COR-L47 (cell line): ENCODE measurements around the gene RPL22L1.
"Not testable (repeated sequence)": the region's sequence is repeated elsewhere in the genome, so short reads cannot be mapped to it uniquely, and the experiment has no call there.

Source experiments
- DNase-seq: peaks from one replicate; lab custom pipeline; 2025; lab: John Stamatoyannopoulos, UW

Gene RPL22L1

DNA sequence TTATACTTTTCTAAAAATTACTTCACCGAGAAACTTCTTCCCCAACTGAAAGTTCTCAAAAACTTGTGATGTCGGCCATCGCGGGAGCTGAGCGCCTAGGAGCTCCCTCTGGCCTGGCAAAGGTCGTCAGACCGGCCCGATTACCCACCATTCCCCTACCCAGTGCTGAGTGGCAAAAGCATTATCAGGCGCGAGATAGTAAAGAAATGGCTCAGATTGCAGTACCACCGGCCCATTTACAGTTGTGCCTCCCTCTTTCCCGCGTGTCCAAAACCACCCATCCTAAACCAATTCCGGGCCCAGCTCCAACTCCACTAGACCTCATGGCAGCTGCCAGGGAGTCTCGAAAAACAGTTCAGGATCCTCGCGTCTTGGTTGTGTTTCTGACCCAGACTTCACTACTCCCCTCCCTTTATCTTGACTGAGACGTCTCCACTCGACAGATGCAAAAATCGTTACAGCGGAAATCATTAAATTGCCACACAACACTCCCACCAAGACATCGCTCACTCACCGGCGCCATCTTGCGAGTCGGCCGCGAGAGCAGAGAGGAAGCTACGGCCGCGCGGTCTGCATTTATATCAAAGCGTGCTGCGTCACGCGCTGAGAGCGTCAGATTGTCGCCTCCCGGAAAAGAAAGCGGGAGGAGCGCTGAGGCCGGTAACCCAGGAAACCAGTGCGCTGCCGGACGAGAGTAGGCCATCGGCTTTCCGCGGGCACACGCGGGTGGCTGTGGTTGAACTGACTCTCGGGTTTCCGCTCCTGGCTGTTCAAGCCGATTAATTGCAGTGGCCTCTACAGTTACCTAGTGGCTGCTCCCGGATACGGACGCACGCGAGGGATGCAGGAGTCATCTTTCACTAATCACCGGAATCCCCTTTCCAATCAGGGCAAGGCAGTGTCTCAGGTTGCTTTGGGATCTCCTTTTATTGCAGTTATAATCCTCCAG is at the start of gene RPL22L1:
RPL22L1 (minus strand) TSS at position 551 of the 949 bp plus-strand sequence; CDS start at position 523, 28 bp downstream.
- DNase-seq: no peak

DNA sequence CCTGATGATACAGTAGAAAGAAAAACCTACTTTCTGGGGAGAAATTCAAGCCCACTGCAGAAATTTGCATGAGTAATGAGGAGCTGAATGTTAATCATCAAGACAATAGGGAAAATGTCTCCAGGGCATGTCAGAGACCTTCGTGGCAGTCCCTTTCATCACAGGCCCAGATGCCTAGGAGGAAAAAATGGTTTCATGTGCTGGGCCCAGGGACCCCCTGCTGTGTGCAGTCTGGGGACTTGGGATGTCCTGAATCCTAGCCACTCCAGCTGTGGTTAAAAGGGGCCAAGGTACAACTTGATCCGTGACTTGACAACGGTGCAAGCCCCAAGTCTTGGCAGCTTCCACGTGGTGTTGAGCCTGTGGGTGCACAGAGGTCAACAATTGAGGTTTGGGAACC is 48.7 kb upstream of the RPL22L1 start:
- no peak for DNase-seq

DNA sequence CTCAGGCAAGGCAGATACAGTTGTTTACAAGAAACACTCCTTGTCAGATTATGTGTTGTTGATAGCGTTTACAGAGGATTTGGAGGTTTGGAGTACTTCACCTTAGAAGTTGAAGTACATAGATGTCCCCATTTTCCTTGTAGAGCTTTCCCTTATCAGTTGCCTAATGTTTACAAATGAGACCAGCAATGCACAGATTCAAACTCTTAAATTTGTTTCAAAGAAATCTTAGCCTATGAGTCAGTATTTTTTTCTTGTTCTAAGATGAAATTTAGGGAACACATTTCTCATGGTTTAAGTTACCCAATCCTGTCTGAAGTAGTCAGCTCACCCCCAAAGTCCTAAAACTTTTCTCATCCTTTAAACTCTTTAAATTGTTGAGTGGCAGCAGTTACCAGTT is 44.7 kb upstream of the RPL22L1 start:
- no peak for DNase-seq

DNA sequence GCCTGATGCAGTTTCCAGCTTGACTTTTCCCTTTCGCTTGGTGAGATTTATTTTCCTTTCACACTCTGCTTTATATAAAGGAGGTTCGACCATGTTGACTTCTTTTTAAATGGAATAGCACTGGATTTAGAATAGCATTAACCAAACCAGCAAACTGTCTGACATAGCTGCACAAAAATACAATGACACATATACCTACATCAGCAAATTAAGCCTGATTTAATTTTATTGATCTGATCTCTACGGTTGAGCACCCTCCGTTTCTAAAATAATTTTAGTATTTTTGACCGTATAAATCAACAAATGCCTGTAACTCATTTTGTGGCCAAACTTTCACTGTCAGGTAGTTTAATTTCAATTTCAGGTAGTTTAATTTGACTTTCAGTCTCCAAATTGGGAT is 44.2 kb upstream of the RPL22L1 start:
- DNase-seq: no peak

GRCh38 chr3:170911051-170911450 is 41.1 kb upstream of the RPL22L1 start:
- no peak for DNase-seq

GRCh38 chr3:170910542-170910941 is 40.5 kb upstream of the RPL22L1 start:
- DNase-seq: no peak

DNA sequence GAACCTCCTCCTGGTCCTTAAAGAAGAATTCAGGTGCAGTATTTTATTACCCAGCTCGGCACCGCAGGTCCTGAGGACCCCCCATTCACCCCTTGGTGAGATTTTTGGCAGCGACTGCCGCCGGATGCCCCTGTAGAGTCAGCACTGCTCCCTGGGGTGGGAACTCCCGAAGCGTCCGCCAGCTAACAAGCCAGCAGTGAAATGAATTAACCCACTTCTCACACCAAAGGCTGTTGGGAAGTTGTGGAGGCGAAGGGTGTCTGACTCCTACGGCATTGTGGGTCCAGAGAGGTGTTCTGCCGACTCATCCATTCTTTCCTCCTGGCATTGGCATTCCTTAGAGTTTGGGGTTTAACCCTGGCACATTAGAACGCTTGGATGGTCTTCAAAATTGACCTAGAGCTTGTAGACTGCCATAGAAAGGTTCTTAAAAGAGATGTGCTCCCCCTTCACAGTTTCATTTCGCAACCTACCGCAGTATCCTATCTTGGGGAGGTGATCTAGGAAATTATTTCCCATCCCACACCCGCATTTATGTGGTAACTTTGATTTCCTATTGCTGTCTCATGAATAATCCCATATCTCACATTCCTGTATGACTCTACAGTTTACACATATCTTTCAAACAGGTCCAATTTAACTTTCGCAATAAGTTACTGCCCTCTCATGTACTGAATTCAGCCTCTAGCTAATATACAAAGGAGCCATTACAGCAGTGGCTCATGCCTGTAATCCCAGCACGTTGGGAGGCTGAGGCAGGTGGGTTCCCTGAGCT is 39.3 kb upstream of the RPL22L1 start:
- no peak for DNase-seq

DNA sequence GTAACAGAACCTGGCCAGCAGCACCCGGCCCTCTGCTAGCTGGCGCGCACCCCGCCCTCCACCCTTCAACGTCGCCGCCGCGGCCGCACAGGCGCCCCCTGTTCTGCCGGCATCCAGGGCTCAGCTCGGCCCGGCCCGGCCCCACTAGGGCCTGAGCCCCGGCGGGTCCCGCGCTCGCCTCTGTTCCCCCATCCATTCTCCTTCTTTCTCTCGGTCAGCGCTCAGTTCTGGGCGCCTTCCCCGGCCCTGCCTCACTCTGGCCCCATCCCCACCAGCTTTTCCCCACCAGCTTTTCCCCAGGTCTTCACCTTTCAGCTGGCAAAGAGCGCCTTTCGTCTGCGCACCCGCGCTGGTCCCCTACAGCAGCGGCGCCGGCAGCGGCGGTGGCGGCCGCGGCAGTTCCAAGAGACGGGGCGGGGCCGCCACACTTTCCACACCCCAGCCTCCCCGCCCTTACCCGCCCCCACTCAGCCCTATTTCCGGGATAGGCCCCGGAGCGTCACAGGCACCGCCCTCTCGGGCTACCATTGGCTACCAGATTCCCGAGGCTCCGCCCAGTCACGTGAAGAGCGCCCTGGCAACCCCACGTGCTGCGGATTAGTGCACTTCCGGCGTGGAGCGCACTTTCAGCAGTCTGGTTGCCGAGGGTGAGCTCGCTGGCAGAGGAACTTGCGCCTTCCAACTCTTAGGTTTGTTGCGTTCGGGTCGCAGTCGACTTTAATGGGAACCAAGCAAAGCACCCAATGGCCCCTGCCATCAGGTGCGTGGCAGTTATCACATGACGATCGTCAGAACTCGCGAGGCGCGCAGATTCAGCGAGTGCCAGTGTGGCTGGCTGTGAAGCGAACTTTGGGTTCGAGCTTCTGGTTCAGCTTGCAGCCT is 38.5 kb upstream of the RPL22L1 start, which contains the start of gene EIF5A2:
EIF5A2 (minus strand) TSS at position 403 of the 882 bp plus-strand sequence. CDS start 831 bp downstream, outside the sequence.
- DNase-seq: peak; percentile 86

DNA sequence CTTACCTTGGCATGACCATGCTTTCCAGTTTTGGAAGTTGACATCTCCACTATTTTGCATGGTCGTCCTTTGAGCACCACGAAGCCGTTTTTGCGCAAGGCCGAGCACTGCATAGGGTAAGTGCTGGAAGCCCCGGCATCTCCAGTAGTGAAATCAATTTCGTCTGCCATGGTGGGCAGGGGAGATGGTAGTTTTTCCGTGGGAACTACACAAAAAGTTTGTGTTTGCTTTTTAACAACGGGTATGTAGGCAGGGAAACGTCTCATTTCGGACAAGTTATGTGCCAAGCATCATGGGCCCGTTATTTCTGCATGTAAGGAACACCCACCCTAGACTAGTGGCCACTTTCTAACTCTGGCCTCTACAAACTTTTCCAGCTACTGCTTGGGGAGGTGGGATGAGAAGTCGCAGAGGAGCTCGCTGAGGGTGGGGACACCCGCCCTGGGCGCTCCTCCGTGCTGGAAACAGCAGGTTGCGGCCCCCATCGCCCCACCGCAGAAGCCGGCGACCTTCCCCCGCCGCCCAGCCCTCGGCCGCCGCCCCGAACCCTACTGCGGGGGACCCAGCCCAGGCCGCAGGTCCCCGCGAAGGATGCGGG is 37.7 kb upstream of the RPL22L1 start:
- DNase-seq: no peak

- DNase-seq: no peak
Observed at GRCh38 chr3:170905862-170906261, 35.9 kb upstream of the RPL22L1 start.

DNA sequence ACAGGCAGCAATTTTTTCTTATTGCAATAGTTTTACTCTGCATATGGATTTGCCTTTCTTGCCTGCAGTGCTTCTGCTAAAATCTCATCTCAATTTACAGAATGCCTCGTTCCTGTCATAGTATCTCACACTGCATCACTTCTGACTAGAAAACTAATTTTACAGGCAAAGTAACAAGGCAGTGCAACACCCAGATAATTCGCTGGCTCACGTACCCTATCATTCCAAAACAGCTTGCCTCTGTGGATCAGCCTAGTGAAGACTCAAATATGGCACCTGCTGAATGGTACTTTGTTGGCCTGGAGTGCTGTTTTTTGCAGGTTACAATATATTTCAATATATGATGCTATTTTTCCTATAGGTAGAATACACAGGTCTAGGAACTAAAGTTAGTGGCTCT is 33.1 kb upstream of the RPL22L1 start:
- no peak for DNase-seq

DNA sequence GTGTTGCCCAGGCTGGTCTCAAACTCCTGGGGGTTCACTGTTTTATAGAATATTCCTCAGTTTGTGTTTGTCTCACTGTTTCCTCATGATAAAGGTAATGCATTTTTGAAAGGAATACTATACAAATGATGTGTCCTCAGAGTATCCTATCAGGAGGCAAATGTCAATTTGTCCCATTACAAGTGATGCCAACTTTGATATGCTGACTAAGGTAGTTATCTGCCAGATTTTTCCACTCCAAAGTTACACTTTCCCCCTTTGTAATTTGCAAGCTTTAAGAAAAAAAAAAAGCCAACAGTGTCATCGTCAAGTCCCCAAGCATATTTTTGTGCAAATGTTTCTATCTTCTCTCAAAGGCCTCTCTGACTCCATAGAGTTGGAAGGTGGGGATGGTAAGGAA is 29.5 kb upstream of the RPL22L1 start:
- DNase-seq: no peak

GRCh38 chr3:170897978-170898377 is 28.0 kb upstream of the RPL22L1 start:
- no peak for DNase-seq

DNA sequence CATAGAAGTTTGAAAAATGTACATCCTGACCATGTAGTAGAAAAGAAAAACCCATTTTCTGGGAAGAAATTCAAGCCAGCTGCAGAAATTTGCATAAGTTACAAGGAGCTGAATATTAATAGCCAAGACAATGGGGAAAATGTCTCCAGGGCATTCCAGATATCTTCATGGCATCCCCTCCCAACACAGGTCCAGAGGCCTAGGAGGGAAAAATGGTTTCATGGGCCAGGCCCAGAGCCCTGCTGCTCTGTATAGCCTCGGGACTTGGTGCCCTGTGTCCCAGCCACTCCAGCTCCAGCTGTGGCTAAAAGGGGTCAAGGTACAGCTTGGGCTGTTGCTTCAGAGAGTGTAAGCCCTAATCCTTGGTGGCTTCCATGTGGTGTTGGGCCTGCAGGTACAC is 27.2 kb upstream of the RPL22L1 start:
- DNase-seq: not testable (repeated sequence)

GRCh38 chr3:170896781-170897180 is 26.8 kb upstream of the RPL22L1 start:
- no peak for DNase-seq

GRCh38 chr3:170896333-170896732 is 26.3 kb upstream of the RPL22L1 start:
- not testable (repeated sequence) for DNase-seq

- DNase-seq: no peak
Observed at GRCh38 chr3:170893895-170894294, 23.9 kb upstream of the RPL22L1 start.

- no peak for DNase-seq
Observed at GRCh38 chr3:170889630-170890029, 19.6 kb upstream of the RPL22L1 start.

DNA sequence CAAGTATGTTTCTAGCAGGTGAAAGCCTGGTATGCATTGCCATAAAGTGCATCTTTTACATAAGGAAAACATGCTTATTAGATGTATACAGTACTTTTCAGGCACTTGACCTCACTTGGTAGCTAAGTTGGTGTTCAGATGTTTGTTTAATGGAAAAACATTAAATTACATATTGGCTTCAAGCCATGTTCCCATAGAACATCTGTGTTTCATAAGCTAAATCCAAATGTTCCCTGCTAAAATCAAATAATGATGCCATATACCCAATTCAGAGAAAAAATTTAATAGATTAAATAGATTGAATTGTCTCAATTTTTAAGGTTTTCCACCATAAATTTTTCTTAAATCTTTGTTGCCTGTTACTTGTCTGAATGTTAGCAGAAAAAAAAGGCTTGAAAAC is 19.1 kb upstream of the RPL22L1 start:
- DNase-seq: no peak

DNA sequence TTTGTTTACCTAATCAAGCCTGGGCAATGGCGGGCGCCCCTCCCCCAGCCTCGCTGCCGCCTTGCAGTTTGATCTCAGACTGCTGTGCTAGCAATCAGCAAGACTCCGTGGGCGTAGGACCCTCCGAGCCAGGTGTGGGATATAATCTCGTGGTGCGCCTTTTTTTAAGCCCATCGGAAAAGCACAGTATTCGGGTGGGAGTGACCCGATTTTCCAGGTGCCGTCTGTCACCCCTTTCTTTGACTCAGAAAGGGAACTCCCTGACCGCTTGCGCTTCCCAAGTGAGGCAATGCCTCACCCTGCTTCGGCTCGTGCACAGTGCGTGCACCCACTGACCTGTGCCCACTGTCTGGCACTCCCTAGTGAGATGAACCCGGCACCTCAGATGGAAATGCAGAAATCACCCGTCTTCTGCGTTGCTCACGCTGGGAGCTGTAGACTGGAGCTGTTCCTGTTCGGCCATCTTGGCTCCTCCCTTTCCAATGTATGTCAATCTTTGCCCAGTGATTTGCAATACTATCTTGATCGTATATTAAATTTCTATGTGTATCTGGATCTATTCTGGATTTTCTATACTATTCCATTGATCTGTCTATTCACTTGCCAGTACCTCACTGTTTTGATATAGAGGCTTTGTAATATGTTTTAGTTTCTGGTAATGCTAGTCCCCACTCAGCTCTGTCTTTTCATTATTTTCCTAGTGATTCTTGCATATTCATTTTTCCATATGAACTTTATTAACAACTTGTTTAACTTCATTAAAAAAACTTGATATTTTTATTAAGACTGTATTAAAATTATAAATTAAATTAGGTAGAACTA is 14.3 kb upstream of the RPL22L1 start:
- DNase-seq: not testable (repeated sequence)
